ENCODE measurements around the gene ATF5.

The ATF5 gene

GRCh38 chr19:49910179-49910578 is 18.8 kb upstream of the ATF5 start:
- H3K4me3 ChIP-seq (ENCODE audit: low read depth, low read length) = no peak overlapping the region
- TF ChIP-seq, protein P1, sequence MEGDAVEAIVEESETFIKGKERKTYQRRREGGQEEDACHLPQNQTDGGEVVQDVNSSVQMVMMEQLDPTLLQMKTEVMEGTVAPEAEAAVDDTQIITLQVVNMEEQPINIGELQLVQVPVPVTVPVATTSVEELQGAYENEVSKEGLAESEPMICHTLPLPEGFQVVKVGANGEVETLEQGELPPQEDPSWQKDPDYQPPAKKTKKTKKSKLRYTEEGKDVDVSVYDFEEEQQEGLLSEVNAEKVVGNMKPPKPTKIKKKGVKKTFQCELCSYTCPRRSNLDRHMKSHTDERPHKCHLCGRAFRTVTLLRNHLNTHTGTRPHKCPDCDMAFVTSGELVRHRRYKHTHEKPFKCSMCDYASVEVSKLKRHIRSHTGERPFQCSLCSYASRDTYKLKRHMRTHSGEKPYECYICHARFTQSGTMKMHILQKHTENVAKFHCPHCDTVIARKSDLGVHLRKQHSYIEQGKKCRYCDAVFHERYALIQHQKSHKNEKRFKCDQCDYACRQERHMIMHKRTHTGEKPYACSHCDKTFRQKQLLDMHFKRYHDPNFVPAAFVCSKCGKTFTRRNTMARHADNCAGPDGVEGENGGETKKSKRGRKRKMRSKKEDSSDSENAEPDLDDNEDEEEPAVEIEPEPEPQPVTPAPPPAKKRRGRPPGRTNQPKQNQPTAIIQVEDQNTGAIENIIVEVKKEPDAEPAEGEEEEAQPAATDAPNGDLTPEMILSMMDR (IDR thresholded peaks at IDR 0.05; ENCODE audit: low read depth, low read length) = no peak

GRCh38 chr19:49911381-49912145 is 17.4 kb upstream of the ATF5 start:
- H3K4me3 ChIP-seq (ENCODE audit: low read depth, low read length) = no peak overlapping the region
- TF ChIP-seq, protein P1 (IDR thresholded peaks at IDR 0.05; ENCODE audit: low read depth, low read length) = no peak

DNA sequence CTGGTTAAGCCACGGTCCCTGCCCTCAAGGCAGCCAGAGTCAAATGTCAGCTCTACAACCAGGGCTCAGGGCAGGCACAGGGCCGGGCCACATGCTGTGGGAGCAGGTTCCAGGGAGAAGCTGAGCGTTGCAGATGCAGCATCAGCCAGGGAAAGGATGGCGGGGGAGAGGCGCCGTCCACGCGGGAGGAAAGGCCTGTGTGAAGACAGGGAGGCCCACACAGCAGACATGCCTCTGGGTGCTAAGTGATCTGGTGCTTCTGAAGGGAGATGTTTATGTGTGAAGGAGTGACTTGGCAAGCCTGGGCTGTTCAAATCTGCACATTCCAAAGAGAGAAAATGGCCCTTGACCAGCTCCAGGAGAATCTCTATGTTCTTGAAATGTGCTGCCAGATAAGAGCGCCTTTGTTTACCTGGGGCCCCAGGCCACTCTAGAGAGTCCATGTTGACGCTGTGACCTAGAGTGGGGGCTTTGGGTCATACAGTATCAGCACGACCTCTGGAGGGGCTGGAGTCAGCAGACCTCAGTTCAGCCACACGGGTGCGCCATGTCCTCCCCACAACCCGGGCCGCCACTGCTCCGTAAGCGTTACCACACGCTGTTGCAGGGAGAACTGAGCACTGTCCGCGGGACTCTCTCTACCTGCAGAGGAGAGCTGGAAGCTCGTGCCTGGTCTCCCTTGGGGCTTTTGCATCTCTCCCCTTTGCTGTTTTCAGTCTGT is 15.9 kb upstream of the ATF5 start:
- no peak overlapping the region for H3K4me3 ChIP-seq (ENCODE audit: low read depth, low read length)
- TF ChIP-seq, protein P1 (IDR thresholded peaks at IDR 0.05; ENCODE audit: low read depth, low read length) = no peak

- TF ChIP-seq, protein P1 (IDR thresholded peaks at IDR 0.05; ENCODE audit: low read depth, low read length) = no peak
- no peak overlapping the region for H3K4me3 ChIP-seq (ENCODE audit: low read depth, low read length)
Measured at GRCh38 chr19:49913720-49914119, 15.3 kb upstream of the ATF5 start.

- TF ChIP-seq, protein P1 (IDR thresholded peaks at IDR 0.05; ENCODE audit: low read depth, low read length) = 0 out of 2 replicates have a peak, but pooled peaks have one; percentile 9
- H3K4me3 ChIP-seq (ENCODE audit: low read depth, low read length) = no peak overlapping the region
Measured at GRCh38 chr19:49915271-49915670, 13.7 kb upstream of the ATF5 start.

GRCh38 chr19:49916839-49917733 is 11.9 kb upstream of the ATF5 start:
- TF ChIP-seq, protein P1 (IDR thresholded peaks at IDR 0.05; ENCODE audit: low read depth, low read length) = no peak
- no peak overlapping the region for H3K4me3 ChIP-seq (ENCODE audit: low read depth, low read length)
